Mesodermal cell (in vitro differentiated cells): Measurements from ENCODE around the gene PCLO.

Experiments
- H3K27ac ChIP-seq: 2 replicates; pipeline ENCODE4 v1.7.0; 2013; ENCODE audit warnings: mild to moderate bottlenecking, low read depth, low read length, moderate library complexity; ENCODE audit not compliant: severe bottlenecking
- H3K36me3 ChIP-seq: 2 replicates; pipeline ENCODE4 v1.7.1; 2013; ENCODE audit warnings: mild to moderate bottlenecking, low read length, moderate library complexity; ENCODE audit not compliant: control insufficient read depth, insufficient read depth
- H3K4me1 ChIP-seq: one replicate; pipeline ENCODE4 v1.7.1; 2013; ENCODE audit warnings: mild to moderate bottlenecking, low read length; ENCODE audit not compliant: insufficient read depth, control insufficient read depth, poor library complexity, severe bottlenecking
- H3K4me3 ChIP-seq: 2 replicates; pipeline ENCODE4 v1.7.0; 2013; ENCODE audit warnings: low read length, control low read depth, mild to moderate bottlenecking; ENCODE audit not compliant: insufficient read depth, poor library complexity, severe bottlenecking; ENCODE audit errors: extremely low read depth
- H3K9me3 ChIP-seq: 2 replicates; pipeline ENCODE4 v1.7.1; 2013; ENCODE audit warnings: mild to moderate bottlenecking, low read length, moderate library complexity; ENCODE audit not compliant: control insufficient read depth
- WGBS, 2 experiments: methylation state at CpG; one replicate each; pipeline ENCODE4 v1.1.5; 2013; ENCODE audit warnings: missing lambda C conversion rate in 2 of 2; ENCODE audit not compliant: insufficient coverage in 2 of 2; 5-methylcytosine and 5-hydroxymethylcytosine counted together

Gene PCLO

GRCh38 chr7:82839555-82839954 lies 323.1 kb downstream of the PCLO start:
- Histone ChIP-seq H3K4me3 (no peak overlapping the region), H3K4me1 (no peaks in the 10 kb centered on the region), H3K36me3 (no peaks in the 10 kb centered on the region), H3K27ac (no peak overlapping the region), H3K9me3 (peaks cover 4% of the 10 kb centered on the region)
- 17% methylated on average over 1 of the region's 4 CpGs; no CpG with 5 or more reads in 1 of the 2 experiments for WGBS, 2 experiments

- Histone ChIP-seq H3K4me1 (no peaks in the 10 kb centered on the region), H3K4me3 (no peak overlapping the region), H3K36me3 (no peaks in the 10 kb centered on the region), H3K9me3 (peaks cover 4% of the 10 kb centered on the region), H3K27ac (no peak overlapping the region)
Observed at GRCh38 chr7:82839063-82839462, 323.6 kb downstream of the PCLO start.

GRCh38 chr7:82838314-82838713 lies 324.4 kb downstream of the PCLO start:
- no peaks in the 10 kb centered on the region for H3K36me3 ChIP-seq
- peaks cover 4% of the 10 kb centered on the region for H3K9me3 ChIP-seq

DNA sequence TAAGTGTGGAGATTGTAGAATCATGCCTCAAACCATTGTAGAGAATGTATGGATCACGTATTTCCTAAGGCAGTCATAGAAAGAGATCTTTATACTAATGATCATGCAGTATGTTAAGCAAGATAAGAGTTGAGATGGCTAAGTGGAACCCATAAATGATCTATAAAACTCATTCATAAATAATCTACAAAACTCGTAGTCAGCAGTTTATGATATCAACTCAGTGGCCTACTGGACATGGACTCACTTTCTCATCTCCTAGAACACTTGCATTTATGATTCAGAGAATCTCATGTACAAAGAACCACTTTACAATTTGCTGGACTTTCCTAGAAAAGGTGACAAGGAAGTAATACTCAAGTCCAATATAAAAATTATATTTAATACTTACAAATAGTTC lies 339.6 kb downstream of the PCLO start:
- Histone ChIP-seq H3K4me3 (no peak overlapping the region), H3K36me3 (no peaks in the 10 kb centered on the region), H3K9me3 (no peaks in the 10 kb centered on the region), H3K4me1 (no peaks in the 10 kb centered on the region), H3K27ac (no peak overlapping the region)
- 60 to 100% methylated on average over 1 to 2 of the region's 2 CpGs for WGBS, 2 experiments

More at GRCh38 chr7:82838314-82838713, 324.4 kb downstream of the PCLO start:
- no peak overlapping the region for H3K4me3 ChIP-seq
- H3K4me1 ChIP-seq: no peaks in the 10 kb centered on the region
- no peak overlapping the region for H3K27ac ChIP-seq

DNA sequence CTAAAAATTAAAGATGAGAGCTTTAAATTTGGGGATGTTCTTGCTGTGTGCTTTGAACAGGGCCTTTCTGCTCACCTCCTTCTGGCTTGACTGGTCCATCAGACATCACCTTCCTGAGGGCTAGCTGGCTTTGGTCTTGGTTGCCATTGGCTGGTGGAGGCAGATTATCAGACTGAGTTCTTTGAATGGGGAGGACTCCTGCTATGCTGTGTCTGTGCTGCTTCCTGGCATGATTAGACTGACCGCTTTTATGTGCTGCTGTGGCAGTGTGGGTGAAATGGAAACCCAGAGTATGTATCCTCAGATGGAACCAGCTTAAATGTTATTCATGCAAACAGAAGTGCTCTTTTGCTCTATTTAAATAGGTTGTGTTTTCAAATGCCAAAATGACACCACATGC lies 341.6 kb downstream of the PCLO start:
- 80% methylated on average over 1 of the region's 1 CpG; no CpG with 5 or more reads in 1 of the 2 experiments for WGBS, 2 experiments
- Histone ChIP-seq H3K9me3 (no peaks in the 10 kb centered on the region), H3K36me3 (no peaks in the 10 kb centered on the region), H3K4me1 (no peaks in the 10 kb centered on the region), H3K27ac (no peak overlapping the region), H3K4me3 (no peak overlapping the region)

DNA sequence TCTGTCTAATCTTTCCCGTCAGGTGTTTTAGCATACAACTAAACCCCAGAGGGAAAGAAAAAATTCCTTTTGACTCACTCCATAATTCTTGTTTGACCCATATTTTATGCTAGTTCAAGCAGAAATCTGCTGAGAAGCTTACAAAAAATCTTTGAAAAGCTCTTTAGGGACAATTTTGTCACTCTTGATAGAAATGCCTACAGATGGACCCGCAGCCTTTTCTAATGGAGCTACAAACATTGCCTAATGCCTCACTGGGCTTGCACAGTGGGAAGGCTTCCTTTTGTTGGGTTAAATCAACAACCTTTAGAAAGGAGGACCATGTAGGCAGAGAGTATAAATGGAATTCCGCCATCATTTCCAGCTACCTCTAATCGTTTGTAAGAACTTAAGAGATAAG lies 344.5 kb downstream of the PCLO start:
- no peak overlapping the region for H3K27ac ChIP-seq

GRCh38 chr7:82816272-82816671 lies 346.4 kb downstream of the PCLO start:
- Histone ChIP-seq H3K36me3 (no peaks in the 10 kb centered on the region), H3K27ac (no peak overlapping the region), H3K9me3 (no peaks in the 10 kb centered on the region), H3K4me3 (no peak overlapping the region), H3K4me1 (no peaks in the 10 kb centered on the region)

More for the DNA sequence above, 344.5 kb downstream of the PCLO start:
- H3K4me1 ChIP-seq: no peaks in the 10 kb centered on the region
- H3K9me3 ChIP-seq: no peaks in the 10 kb centered on the region
- H3K36me3 ChIP-seq: no peaks in the 10 kb centered on the region
- no peak overlapping the region for H3K4me3 ChIP-seq
- WGBS, 2 experiments: 38 to 60% methylated on average over 1 of the region's 4 CpGs

DNA sequence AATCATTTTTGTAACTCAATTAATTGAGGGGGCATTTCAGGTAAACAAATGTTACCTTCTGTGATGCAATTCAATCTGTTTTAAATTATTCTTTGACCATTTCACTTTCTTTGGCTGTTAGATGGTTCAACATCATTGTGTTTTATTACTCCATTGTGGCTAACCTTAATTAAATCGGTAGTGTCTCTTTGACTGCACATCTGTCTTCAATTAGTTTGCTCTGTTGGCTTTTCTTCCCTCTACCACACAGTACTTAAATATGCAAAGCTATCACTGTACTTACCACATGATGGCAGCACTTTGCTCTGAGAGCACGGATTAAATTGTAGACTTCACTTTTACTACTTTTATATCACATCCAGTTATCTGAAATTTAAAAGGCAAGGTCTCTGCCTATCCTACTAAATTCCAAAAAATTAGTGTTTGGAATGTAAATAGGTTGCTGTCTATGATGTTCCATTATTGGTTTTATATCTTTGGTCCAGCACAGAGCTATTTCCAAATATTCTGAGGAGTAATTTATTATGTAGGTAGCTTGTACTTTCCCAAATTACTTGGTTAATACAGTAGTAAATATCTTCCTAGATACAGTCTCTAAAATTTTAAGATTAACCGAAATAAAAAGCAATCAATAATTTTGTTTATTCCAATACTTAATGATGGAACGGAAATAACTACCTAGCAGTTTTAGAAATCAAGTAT lies 352.0 kb downstream of the PCLO start:
- 0% methylated on average over 1 of the region's 4 CpGs; no CpG with 5 or more reads in 1 of the 2 experiments for WGBS, 2 experiments
- Histone ChIP-seq H3K27ac (no peak overlapping the region), H3K4me1 (no peaks in the 10 kb centered on the region), H3K9me3 (no peaks in the 10 kb centered on the region), H3K4me3 (no peak overlapping the region), H3K36me3 (no peaks in the 10 kb centered on the region)

- Histone ChIP-seq H3K4me1 (peaks cover 7% of the 10 kb centered on the region), H3K4me3 (no peak overlapping the region), H3K27ac (no peak overlapping the region), H3K9me3 (no peaks in the 10 kb centered on the region), H3K36me3 (no peaks in the 10 kb centered on the region)
- WGBS, 2 experiments: no CpG with 5 or more reads among the region's 2 CpGs
Observed at GRCh38 chr7:82808633-82809032, 354.1 kb downstream of the PCLO start.

GRCh38 chr7:82805527-82805960 lies 357.1 kb downstream of the PCLO start:
- no peaks in the 10 kb centered on the region for H3K36me3 ChIP-seq
- H3K27ac ChIP-seq: peak overlapping the region; percentile 63
- H3K4me3 ChIP-seq: no peak overlapping the region
- no peaks in the 10 kb centered on the region for H3K9me3 ChIP-seq
- 60% methylated on average over 2 of the region's 5 CpGs; no CpG with 5 or more reads in 1 of the 2 experiments for WGBS, 2 experiments
- H3K4me1 ChIP-seq: peaks cover 14% of the 10 kb centered on the region

DNA sequence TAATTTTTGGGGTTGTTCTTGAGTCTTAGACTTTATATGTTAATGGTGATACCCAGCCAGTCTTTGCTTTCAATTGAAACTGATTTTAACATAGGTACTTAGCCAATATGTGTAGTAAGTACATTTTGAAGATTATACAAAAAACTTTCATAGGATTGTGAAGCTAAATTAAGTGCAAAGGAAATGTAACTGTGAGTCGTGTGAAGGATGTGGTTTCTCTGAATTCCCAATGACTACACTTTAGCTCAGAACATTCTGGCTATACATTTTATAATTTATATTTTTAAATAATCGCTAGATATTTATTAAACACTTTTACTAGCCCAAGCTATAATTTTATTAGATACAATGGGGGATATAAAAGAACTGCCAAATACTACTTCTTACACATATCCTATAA lies 359.3 kb downstream of the PCLO start:
- peaks cover 14% of the 10 kb centered on the region for H3K4me1 ChIP-seq
- no peak overlapping the region for H3K4me3 ChIP-seq
- H3K9me3 ChIP-seq: no peaks in the 10 kb centered on the region
- H3K36me3 ChIP-seq: no peaks in the 10 kb centered on the region
- H3K27ac ChIP-seq: no peak overlapping the region
- WGBS, 2 experiments: no CpG with 5 or more reads among the region's 2 CpGs
